GM12864 (cell line): ENCODE measurements around the gene C15orf62.
A peak's percentile ranks its signal among the peaks of the same experiment; 100 is the strongest.

Experiments used
- DNase-seq: peaks from one replicate; pipeline ENCODE4 v3.0.0-alpha.2; 2011; ENCODE audit warnings: low read depth
- H3K4me3 ChIP-seq: 2 replicates; pipeline ENCODE4 v1.5.1; 2011; ENCODE audit warnings: mild to moderate bottlenecking, low read depth, low read length, control low read depth
- TF ChIP-seq, protein P1 (sequence below): IDR thresholded peaks from 2 replicates; pipeline ENCODE4 v1.5.1; 2011; ENCODE audit warnings: low read depth, mild to moderate bottlenecking, moderate library complexity, low read length, control low read depth, inconsistent platforms; ENCODE audit errors: missing control alignments

Gene C15orf62

GRCh38 chr15:40803076-40803475 lies 33.3 kb downstream of the C15orf62 start:
- H3K4me3 ChIP-seq = no peak overlapping the region
- TF ChIP-seq, protein P1, sequence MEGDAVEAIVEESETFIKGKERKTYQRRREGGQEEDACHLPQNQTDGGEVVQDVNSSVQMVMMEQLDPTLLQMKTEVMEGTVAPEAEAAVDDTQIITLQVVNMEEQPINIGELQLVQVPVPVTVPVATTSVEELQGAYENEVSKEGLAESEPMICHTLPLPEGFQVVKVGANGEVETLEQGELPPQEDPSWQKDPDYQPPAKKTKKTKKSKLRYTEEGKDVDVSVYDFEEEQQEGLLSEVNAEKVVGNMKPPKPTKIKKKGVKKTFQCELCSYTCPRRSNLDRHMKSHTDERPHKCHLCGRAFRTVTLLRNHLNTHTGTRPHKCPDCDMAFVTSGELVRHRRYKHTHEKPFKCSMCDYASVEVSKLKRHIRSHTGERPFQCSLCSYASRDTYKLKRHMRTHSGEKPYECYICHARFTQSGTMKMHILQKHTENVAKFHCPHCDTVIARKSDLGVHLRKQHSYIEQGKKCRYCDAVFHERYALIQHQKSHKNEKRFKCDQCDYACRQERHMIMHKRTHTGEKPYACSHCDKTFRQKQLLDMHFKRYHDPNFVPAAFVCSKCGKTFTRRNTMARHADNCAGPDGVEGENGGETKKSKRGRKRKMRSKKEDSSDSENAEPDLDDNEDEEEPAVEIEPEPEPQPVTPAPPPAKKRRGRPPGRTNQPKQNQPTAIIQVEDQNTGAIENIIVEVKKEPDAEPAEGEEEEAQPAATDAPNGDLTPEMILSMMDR = no peak
- no peak for DNase-seq

DNA sequence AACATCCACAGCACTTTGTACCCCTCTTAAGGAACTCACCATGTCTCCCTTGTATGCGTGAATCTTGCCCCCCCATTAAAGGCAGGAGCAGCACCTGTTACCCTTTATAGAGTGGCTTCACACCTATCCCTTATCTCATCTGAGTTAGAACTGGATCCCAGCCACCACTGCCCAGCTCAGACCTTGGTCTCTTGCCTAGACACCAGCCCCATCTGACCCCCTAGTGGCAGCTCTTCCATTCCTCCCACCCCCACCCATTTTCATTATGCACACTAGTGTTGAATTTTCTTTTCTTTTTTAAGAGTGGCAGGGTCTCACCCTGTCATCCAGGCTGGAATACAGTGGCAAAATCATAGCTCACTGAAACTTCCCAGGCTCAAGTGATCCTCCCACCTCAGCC lies 33.9 kb downstream of the C15orf62 start:
- no peak overlapping the region for H3K4me3 ChIP-seq
- DNase-seq = no peak
- TF ChIP-seq, protein P1 = no peak

GRCh38 chr15:40806672-40807027 lies 36.9 kb downstream of the C15orf62 start:
- DNase-seq = no peak
- TF ChIP-seq, protein P1 = no peak

GRCh38 chr15:40807028-40807887 lies 37.5 kb downstream of the C15orf62 start, which contains the start of the genes DNAJC17 and ZFYVE19:
DNAJC17 (minus strand) TSS chr15:40807473; CDS start chr15:40807446, 27 bp downstream.
ZFYVE19 (plus strand) TSS chr15:40807089; CDS start chr15:40807590, 501 bp downstream.
- TF ChIP-seq, protein P1 = peak; percentile 24
- DNase-seq = peak; percentile 96
- H3K4me3 ChIP-seq = peak within 1 kb of the TSS; percentile 95

More at GRCh38 chr15:40806672-40807027, 36.9 kb downstream of the C15orf62 start:
- H3K4me3 ChIP-seq = peak overlapping the region; percentile 95

GRCh38 chr15:40807888-40808461 lies 38.2 kb downstream of the C15orf62 start:
- TF ChIP-seq, protein P1 = no peak
- H3K4me3 ChIP-seq = peak overlapping the region; percentile 95
- DNase-seq = no peak

GRCh38 chr15:40808861-40809450 lies 39.2 kb downstream of the C15orf62 start:
- TF ChIP-seq, protein P1 = no peak
- H3K4me3 ChIP-seq = no peak overlapping the region; the same call in 1 of the 2 replicates
- DNase-seq = no peak
